Activated CD8-positive, alpha-beta memory T cell treated with anti-CD3 and anti-CD28 coated beads for 36 hours (primary cell): Measurements from ENCODE around the gene MRGPRX2. TPM values are rescaled to one million over a fixed set of nuclear protein-coding genes. Genes with fewer than 3 reads are reported as not detected.

ENCODE experiments used
- CTCF ChIA-PET: fragments of 350-600 bp; sonication (Branson Sonifier 250); formaldehyde crosslinking; loops from one replicate; lab custom pipeline; 2021; ENCODE audit warnings: antibody characterized with exemption; lab: Charles Lee
- POLR2A ChIA-PET: fragments of 350-600 bp; sonication (Branson Sonifier 250); formaldehyde crosslinking; loops from one replicate; lab custom pipeline; 2021; ENCODE audit warnings: antibody characterized with exemption; lab: Charles Lee
- total RNA-seq, 2 experiments: library from RNA; stranded (reverse); gene quantifications; one replicate each; pipeline ENCODE4 v1.2.3, GENCODE V29; 2021

MRGPRX2 gene
- total RNA-seq, 2 experiments from 2014 or later = not detected

- ChIA-PET CTCF (no interaction called here), POLR2A (no interaction called here)
Measured at GRCh38 chr11:19020831-19021230, 39.7 kb downstream of the MRGPRX2 start.

- ChIA-PET POLR2A (no interaction called here), CTCF (no interaction called here)
Measured at GRCh38 chr11:19018901-19019300, 41.6 kb downstream of the MRGPRX2 start.

- ChIA-PET CTCF (no interaction called here), POLR2A (no interaction called here)
Measured at GRCh38 chr11:19013181-19013857, 47.2 kb downstream of the MRGPRX2 start.

- ChIA-PET POLR2A (no interaction called here), CTCF (no interaction called here)
Measured at GRCh38 chr11:19012636-19013035, 47.9 kb downstream of the MRGPRX2 start.

Other genes with a start within 250 kb of the MRGPRX2 start
- not detected for gene MRGPRX1, start 121.3 kb downstream of the MRGPRX2 start, total RNA-seq
- gene ZDHHC13, start 56.5 kb upstream of the MRGPRX2 start, total RNA-seq = 10 to 100 TPM; 22.1 to 22.6 TPM
- gene CSRP3, start 141.3 kb upstream of the MRGPRX2 start, total RNA-seq = not detected
- gene E2F8, start 180.2 kb upstream of the MRGPRX2 start, total RNA-seq = 10 to 100 TPM; 13.3 to 14.6 TPM